GM21723 (cell line): Measurements from ENCODE around the gene PTGR2.
"Not testable (repeated sequence)": the region's sequence is repeated elsewhere in the genome, so short reads cannot be mapped to it uniquely, and the experiment has no call there.

Experiments used
- ATAC-seq: cut with Tn5 transposase; IDR thresholded peaks from one replicate; pipeline ENCODE4 v1.9.1; 2021; ENCODE audit warnings: mild to moderate bottlenecking, moderate library complexity; ENCODE audit not compliant: unreplicated experiment

Gene PTGR2

GRCh38 chr14:73886449-73887317, 35.1 kb downstream of the PTGR2 start, which contains the start of gene ZNF410:
TSS of gene ZNF410 (plus strand) at chr14:73886859. CDS start at chr14:73892176, 5,317 bp downstream.
- ATAC-seq, result peak; percentile 93

GRCh38 chr14:73887318-73887616, 35.6 kb downstream of the PTGR2 start:
- ATAC-seq, result no peak

- no peak for ATAC-seq
Observed at GRCh38 chr14:73887694-73888459, 36.2 kb downstream of the PTGR2 start.

- no peak for ATAC-seq
Observed at GRCh38 chr14:73888460-73888725, 36.8 kb downstream of the PTGR2 start.

- ATAC-seq, result no peak
Observed at GRCh38 chr14:73888971-73889370, 37.3 kb downstream of the PTGR2 start.

- no peak for ATAC-seq
Observed at GRCh38 chr14:73889376-73889775, 37.7 kb downstream of the PTGR2 start.

- not testable (repeated sequence) for ATAC-seq
Observed at GRCh38 chr14:73894180-73894687, 42.6 kb downstream of the PTGR2 start.

- no peak for ATAC-seq
Observed at GRCh38 chr14:73895939-73896338, 44.3 kb downstream of the PTGR2 start.

GRCh38 chr14:73896521-73896920, 44.9 kb downstream of the PTGR2 start:
- ATAC-seq, result no peak

GRCh38 chr14:73903028-73903427, 51.4 kb downstream of the PTGR2 start:
- ATAC-seq, result no peak

- no peak for ATAC-seq
Observed at GRCh38 chr14:73909681-73910080, 58.0 kb downstream of the PTGR2 start.

- no peak for ATAC-seq
Observed at GRCh38 chr14:73913256-73913655, 61.6 kb downstream of the PTGR2 start.

- no peak for ATAC-seq
Observed at GRCh38 chr14:73916324-73916723, 64.7 kb downstream of the PTGR2 start.

GRCh38 chr14:73919457-73919856, 67.8 kb downstream of the PTGR2 start:
- ATAC-seq, result not testable (repeated sequence)

- no peak for ATAC-seq
Observed at GRCh38 chr14:73924337-73924736, 72.7 kb downstream of the PTGR2 start.
